Neural progenitor cell (in vitro differentiated cells): ENCODE results near the gene MIA2.

Experiments
- CTCF ChIP-seq: fragments of 200-600 bp; sonication (generic); IDR thresholded peaks from 2 replicates; pipeline ENCODE4 v1.5.1; 2017; ENCODE audit warnings: antibody characterized with exemption, mild to moderate bottlenecking
- EZH2phosphoT487 ChIP-seq: fragments of 200-600 bp; sonication (generic); IDR thresholded peaks from 2 replicates; pipeline ENCODE4 v1.6.1; 2017; ENCODE audit warnings: antibody characterized with exemption

- TF ChIP-seq CTCF (no peak), EZH2phosphoT487 (no peak)
Observed at GRCh38 chr14:39212693-39213092, 21.0 kb upstream of the MIA2 start.
